VCaP (cell line): Measurements from ENCODE around the gene TWIST2.

Experiments
- H3K27ac ChIP-seq: fragments of 450-650 bp; 2 replicates; pipeline ENCODE4 v1.5.1; 2017
- TF ChIP-seq, protein P1 (sequence below): fragments of 450-650 bp; conservative IDR thresholded peaks from 2 replicates; pipeline ENCODE4 v1.5.1; 2017; ENCODE audit warnings: mild to moderate bottlenecking, moderate library complexity

TWIST2 gene

DNA sequence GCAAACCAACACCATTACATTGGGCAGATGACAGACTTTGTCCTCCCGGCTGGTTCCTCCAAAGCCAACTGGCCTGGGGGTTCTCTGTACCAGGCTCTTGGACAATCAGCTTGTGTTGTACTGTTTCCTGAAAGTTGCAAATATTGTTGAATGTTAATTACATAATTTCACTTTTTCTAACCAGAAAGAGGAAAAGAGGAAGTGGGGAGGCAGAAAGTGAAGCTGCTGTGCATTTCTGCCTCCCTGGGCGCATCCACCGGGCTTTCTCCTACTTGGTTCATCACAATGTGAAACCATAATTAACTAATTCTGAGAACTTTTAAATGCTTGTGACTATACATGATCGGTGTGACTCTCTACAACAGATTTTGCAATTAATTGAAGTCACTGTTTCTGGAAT, 10.1 kb downstream of the TWIST2 start:
- H3K27ac ChIP-seq = no peak overlapping the region
- TF ChIP-seq, protein P1, sequence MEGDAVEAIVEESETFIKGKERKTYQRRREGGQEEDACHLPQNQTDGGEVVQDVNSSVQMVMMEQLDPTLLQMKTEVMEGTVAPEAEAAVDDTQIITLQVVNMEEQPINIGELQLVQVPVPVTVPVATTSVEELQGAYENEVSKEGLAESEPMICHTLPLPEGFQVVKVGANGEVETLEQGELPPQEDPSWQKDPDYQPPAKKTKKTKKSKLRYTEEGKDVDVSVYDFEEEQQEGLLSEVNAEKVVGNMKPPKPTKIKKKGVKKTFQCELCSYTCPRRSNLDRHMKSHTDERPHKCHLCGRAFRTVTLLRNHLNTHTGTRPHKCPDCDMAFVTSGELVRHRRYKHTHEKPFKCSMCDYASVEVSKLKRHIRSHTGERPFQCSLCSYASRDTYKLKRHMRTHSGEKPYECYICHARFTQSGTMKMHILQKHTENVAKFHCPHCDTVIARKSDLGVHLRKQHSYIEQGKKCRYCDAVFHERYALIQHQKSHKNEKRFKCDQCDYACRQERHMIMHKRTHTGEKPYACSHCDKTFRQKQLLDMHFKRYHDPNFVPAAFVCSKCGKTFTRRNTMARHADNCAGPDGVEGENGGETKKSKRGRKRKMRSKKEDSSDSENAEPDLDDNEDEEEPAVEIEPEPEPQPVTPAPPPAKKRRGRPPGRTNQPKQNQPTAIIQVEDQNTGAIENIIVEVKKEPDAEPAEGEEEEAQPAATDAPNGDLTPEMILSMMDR = no peak

DNA sequence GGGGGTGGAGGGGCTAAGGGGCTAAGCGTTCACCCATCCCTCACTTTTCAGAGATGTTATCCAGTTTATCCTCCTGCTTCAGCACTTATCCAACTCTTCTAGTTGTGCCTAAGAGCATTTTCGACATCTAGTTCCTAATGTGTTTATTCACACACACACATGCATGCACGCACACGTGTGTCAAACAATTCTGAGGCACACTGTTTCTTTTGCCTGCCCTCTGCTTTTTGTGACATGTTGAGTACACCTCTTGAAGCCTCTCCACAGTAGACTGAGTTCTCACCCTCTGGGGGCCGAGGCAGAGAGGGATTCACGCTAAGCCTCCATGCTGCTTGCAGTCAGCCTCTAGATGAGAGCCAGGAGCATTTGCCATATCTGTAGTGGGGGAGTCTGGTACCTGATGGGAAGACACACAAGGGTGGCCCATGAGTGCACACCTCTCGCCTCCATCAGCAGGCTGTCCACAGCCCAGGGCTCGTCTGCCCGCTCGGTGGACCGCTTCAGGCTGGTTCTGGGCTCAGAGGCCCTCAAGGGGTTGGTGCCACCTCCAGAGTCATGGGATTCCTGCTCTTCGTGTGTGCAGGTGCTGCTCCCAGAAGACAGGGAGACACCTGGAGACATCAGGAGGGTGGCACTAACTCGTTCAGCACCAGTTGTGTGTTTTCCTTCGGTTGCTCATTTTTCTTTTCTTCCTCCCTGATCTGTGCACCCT, 11.9 kb downstream of the TWIST2 start:
- TF ChIP-seq, protein P1 = no peak
- no peak overlapping the region for H3K27ac ChIP-seq

DNA sequence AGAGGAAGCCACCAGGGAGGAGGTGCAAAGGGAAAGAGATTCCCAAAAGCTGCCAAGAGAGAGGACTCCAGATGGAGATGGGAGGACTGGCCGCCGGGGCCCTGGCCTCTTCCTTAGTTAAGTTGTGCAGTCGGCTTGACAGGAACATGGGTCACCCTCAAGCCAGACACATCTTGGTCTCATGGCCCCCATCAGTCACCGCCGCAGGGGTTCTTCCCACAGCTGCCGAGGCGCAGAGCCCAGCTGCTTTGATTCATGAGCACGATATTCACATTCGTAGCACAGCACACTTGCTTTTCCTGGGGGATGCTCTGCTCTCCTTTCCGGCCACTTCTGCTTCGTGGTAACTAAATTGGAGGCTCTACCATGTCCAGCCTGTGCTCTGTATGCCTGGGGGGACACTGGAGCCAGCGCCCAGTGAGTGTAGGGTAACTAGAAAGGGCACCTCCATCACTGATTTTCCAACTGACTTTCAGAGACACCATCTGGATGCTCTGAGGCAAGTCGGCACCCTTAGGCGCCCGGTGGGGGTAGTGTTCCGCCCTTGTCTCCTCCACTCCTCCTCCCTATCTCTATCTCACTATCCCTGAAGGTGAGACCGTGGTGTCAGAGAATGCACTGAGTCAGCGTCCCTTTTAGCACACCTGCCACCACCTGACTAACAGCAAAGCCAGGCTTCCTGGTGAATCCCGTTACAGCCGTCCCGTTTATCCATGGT, 13.3 kb downstream of the TWIST2 start:
- TF ChIP-seq, protein P1 = no peak
- no peak overlapping the region for H3K27ac ChIP-seq

DNA sequence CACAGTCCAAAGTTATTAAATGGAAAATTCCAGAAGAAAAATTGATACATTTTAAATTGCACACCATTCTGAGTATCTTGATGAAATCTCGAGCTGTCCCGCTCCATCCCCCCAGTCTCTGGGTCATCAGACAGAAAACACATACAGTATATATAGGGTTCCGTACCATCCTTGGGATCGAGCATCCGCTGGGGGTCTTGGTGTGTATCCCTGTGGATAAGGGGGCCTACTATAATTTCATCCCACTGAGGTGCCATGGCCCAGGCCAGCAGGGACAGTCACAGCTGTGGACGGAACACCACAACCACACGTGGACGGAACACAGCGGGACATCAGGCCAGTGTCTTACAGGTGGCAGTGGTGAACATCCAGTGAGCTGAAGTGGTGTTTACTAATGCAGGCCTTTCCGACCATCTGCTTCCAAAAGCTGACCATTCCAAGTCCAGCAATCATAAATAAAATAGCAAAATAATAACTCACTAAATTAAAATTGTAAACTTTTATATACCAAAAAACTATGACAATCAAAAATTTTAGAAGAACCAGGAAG, 14.0 kb downstream of the TWIST2 start:
- H3K27ac ChIP-seq = no peak overlapping the region
- TF ChIP-seq, protein P1 = no peak

DNA sequence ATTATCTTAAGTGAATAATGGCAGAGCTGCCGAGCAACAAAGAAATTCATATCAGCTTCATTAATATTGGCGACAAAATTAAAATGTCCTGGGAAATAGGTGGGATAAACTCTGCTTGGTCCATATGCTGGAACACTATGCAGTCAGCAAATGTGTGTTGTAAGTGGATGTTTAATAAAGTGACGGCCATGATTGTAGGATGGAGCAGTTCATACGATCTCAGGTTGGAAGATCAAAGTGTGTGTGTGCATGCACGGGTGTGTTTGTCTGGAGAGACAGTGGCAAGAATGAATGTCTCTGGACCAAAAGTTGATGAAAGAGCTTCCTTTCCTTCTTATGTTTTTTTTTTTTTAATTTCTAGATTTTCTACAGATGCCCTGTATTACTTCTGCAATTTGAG, 14.8 kb downstream of the TWIST2 start:
- TF ChIP-seq, protein P1 = no peak
- H3K27ac ChIP-seq = no peak overlapping the region

DNA sequence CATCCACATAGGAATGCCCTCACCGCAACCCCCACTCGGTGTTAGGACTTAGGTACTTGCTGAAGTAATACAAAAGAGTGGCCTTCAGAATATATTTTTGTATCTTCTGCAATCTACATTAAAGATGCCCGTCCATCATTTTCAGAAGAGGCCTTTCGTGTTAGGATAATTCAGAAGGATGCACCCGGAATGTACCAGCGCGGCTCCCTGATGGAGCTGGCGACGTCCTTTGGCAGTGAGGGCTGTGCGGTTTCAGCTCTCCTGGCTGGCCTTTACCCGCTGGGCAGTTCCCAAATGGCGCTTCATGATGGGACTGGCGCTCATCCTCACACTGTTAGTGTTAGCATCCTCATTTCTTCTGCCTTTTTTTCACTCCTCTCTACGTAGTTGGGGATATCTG, 15.3 kb downstream of the TWIST2 start:
- TF ChIP-seq, protein P1 = no peak
- no peak overlapping the region for H3K27ac ChIP-seq

DNA sequence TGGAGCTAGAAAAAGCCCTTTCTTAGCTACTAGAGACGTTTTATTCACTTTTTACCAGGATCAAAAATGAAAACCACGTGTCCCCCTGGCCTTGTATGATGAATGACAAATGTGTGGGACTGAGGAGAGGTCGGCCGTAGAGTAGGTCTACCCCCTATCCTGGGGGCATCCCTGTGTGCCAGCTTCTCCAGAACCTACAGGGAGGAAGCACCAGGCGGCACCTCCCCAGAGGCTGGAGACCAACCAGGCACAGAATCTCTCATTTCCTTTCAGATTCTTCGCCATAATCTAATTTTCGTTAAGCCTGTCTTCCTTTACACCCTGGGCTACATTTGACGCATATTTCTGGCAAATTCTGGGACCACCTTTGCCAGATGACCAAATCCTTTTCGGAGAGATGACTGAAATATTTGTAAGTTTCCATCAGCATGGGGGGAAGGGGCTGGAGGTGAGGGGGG, 15.9 kb downstream of the TWIST2 start:
- no peak overlapping the region for H3K27ac ChIP-seq
- TF ChIP-seq, protein P1 = no peak
